Measurements from ENCODE around the gene MCCD1. TPM values are rescaled to one million over a fixed set of nuclear protein-coding genes. Genes with fewer than 3 reads are reported as not detected.

MCCD1 gene
- total and polyA plus RNA-seq, 2 donors from 2014 or later, result 3.5 to 325 TPM

DNA sequence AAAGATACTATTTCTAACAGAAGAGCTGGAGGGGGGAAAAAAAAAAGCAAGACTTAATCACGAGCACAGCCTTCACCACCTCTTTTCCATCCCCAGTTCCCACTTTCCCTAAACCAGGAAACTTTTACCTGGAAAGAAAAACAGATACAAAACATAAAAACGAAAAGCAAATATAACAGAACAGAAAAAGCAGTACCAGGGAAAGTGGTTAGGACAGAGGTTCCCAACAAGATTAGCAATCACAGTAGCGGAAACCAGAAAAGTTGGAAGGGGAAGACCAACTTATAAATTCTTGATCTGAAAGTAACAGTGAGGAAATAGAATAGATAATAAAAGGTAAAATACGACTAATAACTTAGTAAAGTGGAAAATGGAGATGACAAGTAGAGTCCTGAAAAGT, 11.9 kb downstream of the MCCD1 start:
- Histone ChIP-seq H3K4me3 (ENCODE audit: low read length in 3 of 3) (peak overlapping the region; percentile 98 to 100 (median 99)), H3K27me3 (ENCODE audit: control insufficient read depth, insufficient read depth, low read length) (no peaks in the 10 kb centered on the region), H3K4me1 (ENCODE audit: control insufficient read depth in 2 of 3, insufficient read depth in 2 of 3, low read depth in 1 of 3, low read length in 3 of 3) (peaks cover 8 to 21% (median 21%) of the 10 kb centered on the region in 3 donors), H3K9me3 (ENCODE audit: control insufficient read depth in 2 of 3, insufficient read depth in 1 of 3, low read length in 3 of 3) (no peaks in the 10 kb centered on the region), H3K27ac (ENCODE audit: low read depth in 2 of 2, low read length in 2 of 2) (peak overlapping the region; percentile 99), H3K9ac (ENCODE audit: low read length in 3 of 3) (peak overlapping the region; percentile 95 to 100 (median 100)), H3K36me3 (ENCODE audit: control insufficient read depth in 2 of 3, insufficient read depth in 3 of 3, low read length in 3 of 3) (peaks cover 17 to 37% (median 26%) of the 10 kb centered on the region in 3 donors)
- intact Hi-C loops (cut with DNase I), result no loop called here
- FAIRE-seq (no peak), DNase-seq (no peak)
- TF ChIP-seq, protein P1, sequence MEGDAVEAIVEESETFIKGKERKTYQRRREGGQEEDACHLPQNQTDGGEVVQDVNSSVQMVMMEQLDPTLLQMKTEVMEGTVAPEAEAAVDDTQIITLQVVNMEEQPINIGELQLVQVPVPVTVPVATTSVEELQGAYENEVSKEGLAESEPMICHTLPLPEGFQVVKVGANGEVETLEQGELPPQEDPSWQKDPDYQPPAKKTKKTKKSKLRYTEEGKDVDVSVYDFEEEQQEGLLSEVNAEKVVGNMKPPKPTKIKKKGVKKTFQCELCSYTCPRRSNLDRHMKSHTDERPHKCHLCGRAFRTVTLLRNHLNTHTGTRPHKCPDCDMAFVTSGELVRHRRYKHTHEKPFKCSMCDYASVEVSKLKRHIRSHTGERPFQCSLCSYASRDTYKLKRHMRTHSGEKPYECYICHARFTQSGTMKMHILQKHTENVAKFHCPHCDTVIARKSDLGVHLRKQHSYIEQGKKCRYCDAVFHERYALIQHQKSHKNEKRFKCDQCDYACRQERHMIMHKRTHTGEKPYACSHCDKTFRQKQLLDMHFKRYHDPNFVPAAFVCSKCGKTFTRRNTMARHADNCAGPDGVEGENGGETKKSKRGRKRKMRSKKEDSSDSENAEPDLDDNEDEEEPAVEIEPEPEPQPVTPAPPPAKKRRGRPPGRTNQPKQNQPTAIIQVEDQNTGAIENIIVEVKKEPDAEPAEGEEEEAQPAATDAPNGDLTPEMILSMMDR (IDR thresholded peaks at IDR 0.05; ENCODE audit: borderline replicate concordance, extremely low read depth, insufficient read depth), result no peak

DNA sequence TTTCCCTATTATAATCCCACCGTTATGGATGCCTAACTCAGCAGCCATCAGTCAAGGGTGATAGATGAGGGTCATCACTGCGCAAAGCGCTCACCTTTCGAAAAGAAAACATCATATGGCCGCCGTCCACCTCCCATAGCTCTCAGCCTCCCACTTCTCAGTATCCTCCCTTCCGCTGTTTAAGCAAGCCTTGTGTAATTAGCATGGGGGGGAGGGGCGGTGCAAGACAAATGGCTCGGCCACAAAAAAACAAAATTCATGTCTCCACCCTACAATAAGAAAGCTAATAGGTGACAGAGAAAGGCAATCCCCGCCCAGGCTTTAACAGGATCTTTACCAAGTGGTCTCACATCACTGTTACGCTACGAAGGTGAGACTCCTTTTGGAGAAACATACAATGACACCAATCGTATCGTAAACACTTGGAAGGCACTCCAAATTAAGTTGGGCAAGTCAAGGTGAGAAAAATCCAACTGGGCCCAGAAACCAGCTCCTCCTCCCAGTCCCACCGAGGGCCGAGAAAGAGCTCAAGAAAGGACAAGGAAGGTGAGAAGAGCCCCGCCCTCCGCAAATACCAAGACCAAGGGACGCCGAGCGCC, 12.4 kb downstream of the MCCD1 start:
- Histone ChIP-seq H3K4me3 (ENCODE audit: low read length in 3 of 3) (peak overlapping the region; percentile 98 to 100 (median 99)), H3K4me1 (ENCODE audit: control insufficient read depth in 2 of 3, insufficient read depth in 2 of 3, low read depth in 1 of 3, low read length in 3 of 3) (peaks cover 8 to 21% (median 21%) of the 10 kb centered on the region in 3 donors), H3K27me3 (ENCODE audit: control insufficient read depth, insufficient read depth, low read length) (no peaks in the 10 kb centered on the region), H3K36me3 (ENCODE audit: control insufficient read depth in 2 of 3, insufficient read depth in 3 of 3, low read length in 3 of 3) (peaks cover 15 to 32% (median 21%) of the 10 kb centered on the region in 3 donors), H3K27ac (ENCODE audit: low read depth in 2 of 2, low read length in 2 of 2) (peak overlapping the region; percentile 99), H3K9ac (ENCODE audit: low read length in 3 of 3) (peak overlapping the region; percentile 95 to 100 (median 100)), H3K9me3 (ENCODE audit: control insufficient read depth in 2 of 3, insufficient read depth in 1 of 3, low read length in 3 of 3) (no peaks in the 10 kb centered on the region)
- DNase-seq (peak in 4 of 5 donors; percentile 62 to 86 (median 70)), FAIRE-seq (no peak)
- intact Hi-C loops (cut with DNase I), result no loop called here
- TF ChIP-seq, protein P1 (IDR thresholded peaks at IDR 0.05; ENCODE audit: borderline replicate concordance, extremely low read depth, insufficient read depth), result no peak

DNA sequence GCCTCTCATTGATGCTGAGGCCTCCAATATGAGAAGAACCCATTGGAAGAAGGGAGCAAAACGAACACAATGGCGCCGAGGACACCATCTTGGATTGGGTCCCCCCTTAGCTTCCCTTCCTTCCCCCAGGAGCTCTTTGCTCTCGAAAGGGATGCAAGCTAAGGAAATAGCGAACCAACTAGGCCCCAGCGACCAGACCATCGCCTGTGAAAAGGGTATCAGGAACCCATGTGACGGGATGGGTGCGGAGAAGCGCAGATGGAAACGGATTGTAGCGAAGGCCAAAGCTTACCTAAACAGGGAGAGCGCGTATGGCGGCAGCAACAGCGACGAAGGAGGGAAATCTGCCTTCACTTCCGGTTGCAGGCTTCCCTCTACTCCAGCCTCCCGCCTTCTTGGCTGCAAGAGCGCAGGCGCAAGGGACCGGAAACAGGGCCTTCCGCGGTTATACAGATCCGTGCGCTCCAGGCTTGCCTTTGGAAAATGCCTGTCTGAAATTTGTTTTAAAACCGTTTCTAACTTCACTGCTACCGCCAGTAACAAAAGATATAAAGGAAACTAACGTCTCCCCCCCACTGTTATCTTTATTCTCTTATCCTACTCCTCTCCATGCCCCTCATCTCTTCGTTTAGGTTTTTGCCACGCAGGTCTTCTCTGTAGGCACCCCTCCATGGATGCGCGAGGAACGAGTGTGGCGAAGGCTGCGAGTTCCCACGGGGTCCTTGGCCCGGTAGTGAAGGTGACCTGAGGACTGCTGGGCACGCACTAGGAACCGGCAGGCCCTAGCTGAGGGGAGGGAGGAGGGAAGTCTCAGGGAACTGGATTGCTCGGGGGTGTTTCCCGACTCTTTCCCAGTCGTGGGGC, 13.1 kb downstream of the MCCD1 start, which contains the start of gene DDX39B:
TSS of gene DDX39B (minus strand) at position 346 of the 864 bp plus-strand sequence. CDS start 1,471 bp downstream, outside the sequence.
- no peaks in the 10 kb centered on the region for H3K27me3 ChIP-seq (ENCODE audit: control insufficient read depth, insufficient read depth, low read length)
- peaks cover 8 to 21% (median 21%) of the 10 kb centered on the region in 3 donors for H3K4me1 ChIP-seq (ENCODE audit: control insufficient read depth in 2 of 3, insufficient read depth in 2 of 3, low read depth in 1 of 3, low read length in 3 of 3)
- peak within 1 kb of the TSS; percentile 99 for H3K27ac ChIP-seq (ENCODE audit: low read depth in 2 of 2, low read length in 2 of 2)
- peak within 1 kb of the TSS; percentile 98 to 100 (median 99) for H3K4me3 ChIP-seq (ENCODE audit: low read length in 3 of 3)
- TF ChIP-seq, protein P1 (IDR thresholded peaks at IDR 0.05; ENCODE audit: borderline replicate concordance, extremely low read depth, insufficient read depth), result no peak
- peaks cover 15 to 25% (median 15%) of the 10 kb centered on the region in 3 donors for H3K36me3 ChIP-seq (ENCODE audit: control insufficient read depth in 2 of 3, insufficient read depth in 3 of 3, low read length in 3 of 3)
- DNase-seq, result peak; percentile 96 to 99 (median 98)
- intact Hi-C loops (cut with DNase I), result no loop called here
- H3K9ac ChIP-seq (ENCODE audit: low read length in 3 of 3), result peak within 1 kb of the TSS; percentile 95 to 100 (median 100)
- no peaks in the 10 kb centered on the region for H3K9me3 ChIP-seq (ENCODE audit: control insufficient read depth in 2 of 3, insufficient read depth in 1 of 3, low read length in 3 of 3)
- FAIRE-seq, result no peak
